Nephron progenitor cell (in vitro differentiated cells): ENCODE results near the gene RNF11.

Experiments used
- DNase-seq: peaks from one replicate; pipeline ENCODE4 v3.0.0; 2021
- H3K27ac Mint-ChIP-seq: 2 replicates; pipeline ENCODE4 v1.8.0; 2021; ENCODE audit warnings: mild to moderate bottlenecking, moderate library complexity, mixed read lengths
- H3K27me3 Mint-ChIP-seq: 2 replicates; pipeline ENCODE4 v1.8.0; 2021; ENCODE audit warnings: mild to moderate bottlenecking, low read depth, mixed read lengths; ENCODE audit not compliant: poor library complexity
- H3K36me3 Mint-ChIP-seq: 2 replicates; pipeline ENCODE4 v1.8.0; 2021; ENCODE audit warnings: low read depth, mixed read lengths
- H3K4me1 Mint-ChIP-seq: 2 replicates; pipeline ENCODE4 v1.8.0; 2021; ENCODE audit warnings: mixed read lengths
- H3K4me3 Mint-ChIP-seq: 2 replicates; pipeline ENCODE4 v1.8.0; 2021; ENCODE audit warnings: mild to moderate bottlenecking, moderate library complexity, mixed read lengths
- H3K9me3 Mint-ChIP-seq: 2 replicates; pipeline ENCODE4 v1.8.0; 2021; ENCODE audit warnings: mild to moderate bottlenecking, moderate library complexity, mixed read lengths
- TF ChIP-seq, protein P1 (sequence below): fragments of 200-600 bp; sonication (generic); IDR thresholded peaks from 2 replicates; pipeline ENCODE4 v1.5.0; 2021; ENCODE audit warnings: antibody characterized with exemption

RNF11 gene

GRCh38 chr1:51297401-51298321 lies 61.6 kb downstream of the RNF11 start:
- TF ChIP-seq, protein P1, sequence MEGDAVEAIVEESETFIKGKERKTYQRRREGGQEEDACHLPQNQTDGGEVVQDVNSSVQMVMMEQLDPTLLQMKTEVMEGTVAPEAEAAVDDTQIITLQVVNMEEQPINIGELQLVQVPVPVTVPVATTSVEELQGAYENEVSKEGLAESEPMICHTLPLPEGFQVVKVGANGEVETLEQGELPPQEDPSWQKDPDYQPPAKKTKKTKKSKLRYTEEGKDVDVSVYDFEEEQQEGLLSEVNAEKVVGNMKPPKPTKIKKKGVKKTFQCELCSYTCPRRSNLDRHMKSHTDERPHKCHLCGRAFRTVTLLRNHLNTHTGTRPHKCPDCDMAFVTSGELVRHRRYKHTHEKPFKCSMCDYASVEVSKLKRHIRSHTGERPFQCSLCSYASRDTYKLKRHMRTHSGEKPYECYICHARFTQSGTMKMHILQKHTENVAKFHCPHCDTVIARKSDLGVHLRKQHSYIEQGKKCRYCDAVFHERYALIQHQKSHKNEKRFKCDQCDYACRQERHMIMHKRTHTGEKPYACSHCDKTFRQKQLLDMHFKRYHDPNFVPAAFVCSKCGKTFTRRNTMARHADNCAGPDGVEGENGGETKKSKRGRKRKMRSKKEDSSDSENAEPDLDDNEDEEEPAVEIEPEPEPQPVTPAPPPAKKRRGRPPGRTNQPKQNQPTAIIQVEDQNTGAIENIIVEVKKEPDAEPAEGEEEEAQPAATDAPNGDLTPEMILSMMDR: no peak
- Mint-ChIP-seq H3K36me3 (no peaks in the 10 kb centered on the region), H3K27ac (no peak overlapping the region), H3K4me3 (peak overlapping the region; percentile 7), H3K27me3 (peaks cover 4% of the 10 kb centered on the region), H3K9me3 (no peaks in the 10 kb centered on the region), H3K4me1 (peaks cover 24% of the 10 kb centered on the region)
- DNase-seq: no peak

DNA sequence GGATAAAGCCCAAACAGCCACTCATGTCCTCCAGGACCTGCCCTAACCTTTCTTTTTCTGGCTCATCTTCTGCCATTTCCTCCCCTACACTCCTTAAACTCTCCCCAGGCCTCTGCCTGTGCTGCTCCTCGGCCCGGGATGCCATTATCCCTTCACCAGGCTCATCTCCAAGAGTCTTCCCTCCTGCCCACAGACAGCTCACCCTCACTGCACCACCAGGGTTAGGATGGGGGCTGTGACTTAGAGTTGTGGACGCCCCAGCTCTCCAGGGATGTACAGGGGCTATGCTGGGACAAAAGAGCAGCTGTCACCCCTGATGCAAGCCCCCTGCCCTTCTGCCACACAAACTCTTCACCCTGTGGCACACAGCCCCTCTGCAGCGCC lies 62.2 kb downstream of the RNF11 start:
- H3K36me3 Mint-ChIP-seq: no peaks in the 10 kb centered on the region
- H3K4me1 Mint-ChIP-seq: peaks cover 24% of the 10 kb centered on the region
- peaks cover 4% of the 10 kb centered on the region for H3K27me3 Mint-ChIP-seq
- no peak overlapping the region for H3K27ac Mint-ChIP-seq
- H3K4me3 Mint-ChIP-seq: no peak overlapping the region
- no peaks in the 10 kb centered on the region for H3K9me3 Mint-ChIP-seq
- TF ChIP-seq, protein P1: no peak
- DNase-seq: no peak

- H3K4me3 Mint-ChIP-seq: no peak overlapping the region
- peaks cover 30% of the 10 kb centered on the region for H3K4me1 Mint-ChIP-seq
Observed at GRCh38 chr1:51299185-51299885, 63.3 kb downstream of the RNF11 start.

GRCh38 chr1:51299981-51300670 lies 64.1 kb downstream of the RNF11 start:
- no peak overlapping the region for H3K27ac Mint-ChIP-seq
- H3K27me3 Mint-ChIP-seq: peaks cover 4% of the 10 kb centered on the region
- peaks cover 31% of the 10 kb centered on the region for H3K4me1 Mint-ChIP-seq
- H3K9me3 Mint-ChIP-seq: no peaks in the 10 kb centered on the region
- no peak for DNase-seq
- H3K4me3 Mint-ChIP-seq: no peak overlapping the region
- TF ChIP-seq, protein P1: no peak
- H3K36me3 Mint-ChIP-seq: no peaks in the 10 kb centered on the region

More at GRCh38 chr1:51299185-51299885, 63.3 kb downstream of the RNF11 start:
- Mint-ChIP-seq H3K36me3 (no peaks in the 10 kb centered on the region), H3K27me3 (peaks cover 4% of the 10 kb centered on the region), H3K27ac (no peak overlapping the region), H3K9me3 (no peaks in the 10 kb centered on the region)
- TF ChIP-seq, protein P1: no peak
- no peak for DNase-seq

DNA sequence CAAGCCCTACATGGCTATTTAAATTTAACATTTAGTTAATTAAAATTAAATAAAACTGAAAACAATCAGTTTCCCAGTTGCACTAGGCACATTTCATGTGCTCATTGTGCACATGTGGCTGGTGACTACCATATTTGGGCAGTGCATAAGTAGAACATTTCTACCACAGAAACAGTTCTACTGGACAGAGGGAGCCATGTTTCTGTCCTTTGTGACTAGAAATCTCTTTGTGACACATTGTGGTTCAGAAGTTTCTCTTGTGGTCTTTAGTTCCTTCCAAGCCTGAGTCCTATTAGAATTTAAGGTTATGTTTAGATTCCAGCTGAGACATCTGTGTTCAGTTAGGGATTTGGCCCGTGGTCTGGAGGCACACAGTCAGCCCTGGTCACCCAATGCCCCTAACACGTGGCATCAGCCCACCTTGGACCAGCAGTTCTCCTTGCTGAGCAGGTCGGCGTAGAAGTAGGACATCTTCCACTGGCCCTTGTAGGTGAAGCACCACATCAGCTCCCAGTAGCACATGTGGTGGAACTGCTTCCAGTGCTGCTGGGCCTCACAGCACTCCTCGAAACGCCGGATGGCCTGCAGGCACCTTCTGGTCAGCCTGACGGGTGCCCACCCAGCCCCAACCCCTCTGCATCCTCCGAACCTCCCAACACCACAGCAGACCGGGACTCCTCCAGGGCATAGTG lies 65.2 kb downstream of the RNF11 start:
- TF ChIP-seq, protein P1: no peak
- Mint-ChIP-seq H3K4me3 (no peak overlapping the region), H3K27ac (no peak overlapping the region), H3K4me1 (peaks cover 34% of the 10 kb centered on the region), H3K27me3 (peaks cover 4% of the 10 kb centered on the region), H3K9me3 (no peaks in the 10 kb centered on the region), H3K36me3 (no peaks in the 10 kb centered on the region)
- DNase-seq: no peak
